ENCODE measurements around the gene EML3. TPM values are rescaled to one million over a fixed set of nuclear protein-coding genes. Genes with fewer than 3 reads are reported as not detected.

The EML3 gene
- total and polyA plus RNA-seq, 2 of the 13 experiments (the other 11 are each of a cell fraction or from before 2014, with no cell fraction given), result 10.6 to 12.3 TPM

GRCh38 chr11:62573592-62574362, 38.8 kb downstream of the EML3 start, which contains the start of gene EEF1G (continued):
- TF ChIP-seq HNRNPL (IDR thresholded peaks at IDR 0.05; ENCODE audit: low read depth, low read length) (0 out of 2 replicates have a peak, but pooled peaks have one; percentile 53), POLR2AphosphoS2 (IDR thresholded peaks at IDR 0.05; ENCODE audit: low read depth, low read length) (no peak), ZNF772 (CRISPR knock-in tag; IDR thresholded peaks at IDR 0.05) (peak; percentile 24), GLMP (CRISPR knock-in tag; IDR thresholded peaks at IDR 0.05; ENCODE audit: borderline replicate concordance) (no peak), CCDC6 (CRISPR knock-in tag; IDR thresholded peaks at IDR 0.05) (no peak), ZNF614 (CRISPR knock-in tag; IDR thresholded peaks at IDR 0.05; ENCODE audit: borderline replicate concordance) (0 out of 2 replicates have a peak, but pooled peaks have one; percentile 77), DMAP1 (CRISPR knock-in tag; IDR thresholded peaks at IDR 0.05) (peak; percentile 95), ZNF432 (CRISPR knock-in tag; IDR thresholded peaks at IDR 0.05; ENCODE audit: borderline replicate concordance) (no peak), YY1 (IDR thresholded peaks at IDR 0.05; ENCODE audit: insufficient read depth, insufficient replicate concordance, low read depth, low read length) (peak; percentile 92), ZNF513 (CRISPR knock-in tag; conservative IDR thresholded peaks at IDR 0.05) (no peak), LCORL (IDR thresholded peaks at IDR 0.05) (no peak), LCORL (CRISPR knock-in tag; IDR thresholded peaks at IDR 0.05) (no peak; the same call in none of the 2 replicates), HNRNPUL1 (IDR thresholded peaks at IDR 0.05; ENCODE audit: low read depth, low read length) (no peak), NFRKB (IDR thresholded peaks at IDR 0.05) (no peak), HOXA5 (CRISPR knock-in tag; IDR thresholded peaks at IDR 0.05) (no peak; the same call in 1 of the 2 replicates), ZNF30 (CRISPR knock-in tag; IDR thresholded peaks at IDR 0.05) (no peak), MZF1 (CRISPR knock-in tag; IDR thresholded peaks at IDR 0.05; ENCODE audit: borderline replicate concordance) (no peak), ETV6 (CRISPR knock-in tag; conservative IDR thresholded peaks at IDR 0.05) (no peak), KLF13 (CRISPR knock-in tag; IDR thresholded peaks at IDR 0.05) (no peak), HMGXB3 (CRISPR knock-in tag; IDR thresholded peaks at IDR 0.05; ENCODE audit: borderline replicate concordance) (peak; percentile 28; the same call in 1 of the 2 replicates), ZNF160 (CRISPR knock-in tag; IDR thresholded peaks at IDR 0.05) (peak; percentile 9; the same call in 1 of the 2 replicates), HNF4G (IDR thresholded peaks at IDR 0.05; ENCODE audit: borderline replicate concordance, low read depth, low read length) (peak; percentile 4; the same call in 1 of the 2 replicates), HNF4G (CRISPR knock-in tag; IDR thresholded peaks at IDR 0.05; ENCODE audit: borderline replicate concordance, low read depth) (no peak)

Measured in HepG2 (cell line).